Stimulated activated CD4-positive, alpha-beta T cell treated with anti-CD3 and anti-CD28 coated beads, Interleukin-1b, Interleukin-23, amount 100 ng/mL, for 4 hours (primary cell): Measurements from ENCODE around the gene SLC25A11.

Source experiments
- DNase-seq, 2 donors: peaks; one replicate each; pipeline ENCODE4 v3.0.0-alpha.2; 2020; ENCODE audit warnings: low read depth in 2 of 2

The SLC25A11 gene

DNA sequence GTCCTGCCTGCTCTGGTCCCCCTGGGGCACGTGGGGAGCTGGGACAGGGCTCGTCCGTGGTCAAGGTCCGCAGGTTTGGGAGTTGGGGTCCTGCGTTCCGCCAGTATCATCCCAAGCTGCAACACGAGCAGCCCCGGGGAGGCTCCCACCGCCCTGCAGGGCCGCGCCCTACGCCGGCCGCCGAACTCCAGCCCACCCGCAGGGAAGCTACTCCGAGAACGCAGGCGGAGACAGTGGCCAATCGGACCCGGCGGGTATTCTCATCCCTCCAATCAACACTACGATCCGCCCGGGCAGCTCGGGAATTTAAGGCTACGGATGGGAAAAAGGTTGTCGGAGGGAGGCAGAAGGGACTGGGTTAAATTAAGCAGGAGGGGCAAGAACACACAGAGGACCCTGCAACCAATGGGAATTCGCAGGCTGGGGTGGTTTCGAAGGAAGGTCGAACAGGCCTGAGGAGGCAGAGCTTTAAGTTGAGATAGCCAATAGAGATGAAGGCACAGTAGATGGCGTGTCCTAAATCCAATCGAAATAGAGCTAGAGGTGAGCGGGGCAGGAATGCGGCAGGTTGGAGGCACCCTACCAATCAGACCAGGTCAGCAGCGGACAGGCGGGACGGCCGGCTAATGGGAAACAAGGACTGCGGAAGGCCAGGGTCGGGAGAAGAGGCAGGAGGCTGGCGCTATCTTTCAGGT is 27.1 kb upstream of the SLC25A11 start:
- DNase-seq = peak; percentile 80 to 81

DNA sequence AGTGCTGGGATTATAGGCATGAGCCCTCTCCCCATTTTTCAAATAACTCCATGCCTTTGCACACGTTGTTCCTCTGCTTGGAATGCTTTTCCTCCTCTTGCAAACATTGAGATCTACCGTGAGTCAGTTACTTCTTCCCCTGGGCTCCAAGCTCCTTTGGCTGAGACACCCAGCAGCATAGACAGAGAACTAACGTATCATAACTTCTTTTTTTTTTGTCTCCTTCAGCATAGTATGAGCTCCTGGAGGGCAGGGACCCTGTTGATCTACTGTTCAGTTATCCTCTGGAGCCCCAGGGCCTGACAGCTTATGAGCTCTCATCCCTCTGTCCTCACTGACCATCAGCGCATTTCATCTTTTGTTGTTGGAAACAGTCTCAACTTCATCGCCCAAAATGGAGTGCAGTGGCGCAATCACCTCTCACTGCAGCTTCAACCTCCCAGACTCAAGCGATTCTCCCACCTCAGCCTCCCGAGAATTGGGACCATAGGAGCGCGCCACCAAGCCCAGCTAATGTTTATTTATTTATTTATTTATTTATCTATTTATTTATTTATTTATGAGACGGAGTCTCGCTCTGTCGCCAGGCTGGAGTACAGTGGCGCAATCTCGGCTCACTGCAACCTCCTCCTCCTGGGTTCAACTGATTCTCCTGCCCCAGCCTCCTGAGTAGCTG is 25.6 kb upstream of the SLC25A11 start:
- DNase-seq = no peak

DNA sequence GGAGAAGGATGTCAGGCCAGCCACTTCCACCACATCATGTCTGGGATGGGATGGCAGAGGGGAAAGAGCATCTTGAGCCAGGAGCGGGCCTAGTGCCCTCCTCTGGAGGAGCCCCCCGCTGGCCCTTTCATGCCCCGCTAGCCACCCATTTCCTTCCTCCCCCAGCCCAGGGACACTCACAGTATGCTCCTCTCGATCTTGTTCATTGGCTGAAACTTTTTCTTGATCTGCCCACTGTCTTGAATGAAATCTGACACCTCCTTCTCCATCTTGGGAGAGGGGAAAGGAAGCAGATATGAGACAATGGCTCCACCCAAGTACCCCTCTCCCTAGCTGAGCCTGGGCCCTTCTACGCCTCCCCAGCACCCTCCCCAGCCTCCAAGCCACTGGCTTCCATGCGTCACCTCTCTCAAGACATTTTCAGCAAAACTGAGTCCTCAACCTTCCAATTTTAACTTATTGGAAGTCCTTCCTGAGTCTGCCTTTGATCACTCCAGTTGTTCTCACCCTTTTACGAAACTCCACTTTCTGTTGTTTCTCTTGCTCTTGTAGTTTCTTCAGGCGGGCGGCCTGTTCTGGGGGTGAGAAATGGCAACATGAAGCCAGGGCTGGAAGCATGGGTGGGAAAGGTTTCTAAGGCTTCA is 20.6 kb upstream of the SLC25A11 start:
- DNase-seq = no peak

DNA sequence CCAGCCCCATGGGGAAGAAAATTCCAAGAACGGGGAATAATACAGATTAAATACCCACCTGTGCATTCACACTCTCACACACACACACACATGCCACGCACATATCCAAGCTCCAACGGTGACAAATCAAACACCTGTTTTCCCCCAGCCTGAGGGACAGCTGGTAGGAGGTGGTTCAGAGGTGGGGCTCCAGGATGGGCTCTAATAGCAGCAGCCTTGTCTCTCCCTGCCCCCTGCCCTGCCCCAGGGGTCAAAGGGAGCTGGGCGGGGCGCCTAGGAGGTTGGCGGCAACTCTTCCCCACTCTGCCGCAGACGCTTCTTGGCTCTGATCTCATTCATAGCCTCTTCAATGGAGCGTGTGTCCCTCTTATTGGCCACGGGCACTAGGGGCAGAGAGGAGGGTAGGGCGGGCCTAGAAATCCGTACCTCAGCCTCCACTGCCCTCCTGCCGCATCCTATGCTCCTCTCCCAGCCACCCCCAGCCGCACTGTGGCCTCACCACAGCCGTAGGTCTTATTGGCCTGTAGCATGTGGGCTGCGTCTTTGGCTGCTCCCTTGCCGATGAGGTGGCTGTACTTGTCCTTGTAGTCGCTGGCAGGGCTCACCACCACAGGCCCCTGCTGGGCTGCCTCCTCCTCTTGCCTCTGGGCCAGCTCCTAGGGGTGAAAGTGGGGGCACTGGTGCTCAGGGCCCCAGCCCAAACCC is 19.6 kb upstream of the SLC25A11 start:
- no peak for DNase-seq

DNA sequence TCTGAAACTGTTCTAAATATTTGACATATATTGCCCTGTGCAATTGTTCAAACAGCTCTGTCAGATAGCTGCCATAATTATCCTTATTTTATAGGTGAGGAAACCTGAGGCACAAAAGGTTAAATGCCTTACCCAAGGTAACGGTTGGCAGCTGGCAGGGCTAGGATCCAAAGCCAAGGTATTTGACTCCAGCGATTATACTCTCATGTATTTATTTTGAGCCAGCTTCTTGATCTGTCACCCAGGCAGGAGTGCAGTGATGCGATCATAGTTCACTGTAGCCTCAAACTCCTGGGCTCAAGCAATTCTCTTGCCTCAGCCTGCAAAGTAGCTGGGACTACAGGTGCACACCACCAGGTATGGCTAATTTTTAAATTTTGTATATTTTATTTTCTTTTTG is 18.3 kb upstream of the SLC25A11 start:
- no peak for DNase-seq

DNA sequence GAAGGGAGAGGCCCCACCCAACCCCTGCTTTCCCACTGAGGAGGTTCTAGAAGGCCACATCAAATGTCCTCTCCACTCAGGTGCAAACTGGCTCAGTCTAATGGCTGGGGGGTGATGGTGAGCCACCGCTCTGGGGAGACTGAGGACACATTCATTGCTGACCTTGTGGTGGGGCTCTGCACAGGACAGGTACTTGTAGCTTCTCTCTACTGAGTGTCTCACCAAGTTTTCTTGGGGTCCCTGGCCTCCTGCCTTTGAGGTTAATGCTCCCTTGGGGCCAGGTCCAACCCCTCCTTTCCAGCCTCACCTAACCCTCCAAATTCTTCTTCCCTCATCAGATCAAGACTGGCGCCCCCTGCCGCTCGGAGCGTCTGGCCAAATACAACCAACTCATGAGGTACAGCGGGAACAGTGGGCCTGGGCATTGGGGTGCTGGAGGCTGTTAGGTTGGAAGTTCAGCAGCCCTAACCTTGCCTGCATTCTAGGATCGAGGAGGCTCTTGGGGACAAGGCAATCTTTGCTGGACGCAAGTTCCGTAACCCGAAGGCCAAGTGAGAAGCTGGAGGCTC is 16.7 kb upstream of the SLC25A11 start:
- DNase-seq = no peak

DNA sequence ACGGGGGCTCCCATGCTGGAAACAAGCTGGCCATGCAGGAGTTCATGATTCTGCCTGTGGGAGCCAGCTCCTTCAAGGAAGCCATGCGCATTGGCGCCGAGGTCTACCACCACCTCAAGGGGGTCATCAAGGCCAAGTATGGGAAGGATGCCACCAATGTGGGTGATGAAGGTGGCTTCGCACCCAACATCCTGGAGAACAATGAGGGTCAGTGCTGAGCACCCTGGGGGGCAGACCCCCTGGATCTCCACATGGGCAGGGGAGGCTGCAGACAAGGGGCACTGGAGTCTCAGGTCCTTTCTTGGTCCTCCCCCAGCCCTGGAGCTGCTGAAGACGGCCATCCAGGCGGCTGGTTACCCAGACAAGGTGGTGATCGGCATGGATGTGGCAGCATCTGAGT is 15.2 kb upstream of the SLC25A11 start:
- DNase-seq = no peak

DNA sequence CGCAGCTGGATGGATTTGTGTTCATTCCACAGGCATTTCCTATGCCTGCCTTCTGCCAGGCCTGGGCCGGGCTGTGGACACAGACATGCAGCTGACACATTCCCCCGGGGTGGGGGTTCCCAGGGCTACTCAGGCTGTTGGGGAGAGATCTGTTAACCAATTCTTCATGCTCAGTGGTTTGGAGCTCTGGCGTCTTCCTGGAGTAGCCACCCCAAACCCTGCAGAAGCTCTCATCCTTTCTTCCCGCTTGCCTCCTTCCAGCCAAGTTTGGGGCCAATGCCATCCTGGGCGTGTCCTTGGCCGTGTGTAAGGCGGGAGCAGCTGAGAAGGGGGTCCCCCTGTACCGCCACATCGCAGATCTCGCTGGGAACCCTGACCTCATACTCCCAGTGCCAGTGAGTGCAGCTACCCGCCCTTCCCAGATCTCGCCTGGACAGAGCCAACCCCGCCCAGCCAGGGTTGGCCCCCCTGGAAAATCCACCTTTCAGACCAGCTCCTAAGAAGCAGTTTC is 13.7 kb upstream of the SLC25A11 start:
- no peak for DNase-seq

GRCh38 chr17:4951486-4951885 is 11.6 kb upstream of the SLC25A11 start:
- no peak for DNase-seq

GRCh38 chr17:4950746-4951204 is 10.9 kb upstream of the SLC25A11 start, which contains the start of gene ENO3:
ENO3 (plus strand) TSS chr17:4951119; CDS start chr17:4951830, 711 bp downstream.
- no peak for DNase-seq

GRCh38 chr17:4950075-4950745 is 10.4 kb upstream of the SLC25A11 start:
- peak in 1 of 2 donors; percentile 44 for DNase-seq

DNA sequence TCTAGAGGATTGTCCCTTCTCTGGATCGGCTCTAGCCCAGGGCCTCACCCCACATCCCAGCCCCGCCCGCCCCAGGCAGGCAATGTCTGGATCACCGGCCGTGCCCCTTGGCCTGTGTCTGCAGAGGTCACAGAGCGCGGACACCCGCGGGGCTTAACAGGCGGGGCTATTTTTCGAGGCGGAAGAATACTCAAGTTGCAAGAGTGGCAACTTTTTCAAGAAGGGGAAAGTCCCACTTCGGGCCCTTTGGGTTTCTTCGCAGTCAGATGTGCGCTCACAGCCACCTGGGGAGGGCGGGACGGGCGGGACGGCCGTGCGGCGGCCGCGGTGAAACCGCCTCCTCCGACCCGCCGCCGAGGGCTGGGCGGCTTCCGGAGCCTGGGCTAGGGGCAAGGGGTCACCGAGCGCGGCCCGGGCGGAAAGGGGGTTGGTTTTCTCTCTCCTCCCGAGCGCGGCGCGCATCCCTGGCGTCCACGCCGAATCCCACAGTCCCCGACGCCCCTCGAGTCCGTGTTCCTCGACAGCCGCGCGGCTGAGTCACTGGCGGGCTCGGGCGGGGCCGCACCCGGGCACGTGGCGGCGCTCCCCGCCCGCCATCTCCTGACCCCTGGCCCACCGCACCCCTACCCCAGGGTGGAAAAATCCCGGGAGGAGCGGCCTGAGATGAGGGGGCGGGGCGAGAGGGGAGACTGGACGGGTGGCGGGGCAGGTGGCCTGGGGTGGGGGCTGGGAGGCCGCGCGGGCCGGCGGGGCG is 9.7 kb upstream of the SLC25A11 start:
- peak; percentile 69 to 73 for DNase-seq

- DNase-seq = peak in 1 of 2 donors; percentile 67
Measured at GRCh38 chr17:4948931-4949320, 9.1 kb upstream of the SLC25A11 start.

DNA sequence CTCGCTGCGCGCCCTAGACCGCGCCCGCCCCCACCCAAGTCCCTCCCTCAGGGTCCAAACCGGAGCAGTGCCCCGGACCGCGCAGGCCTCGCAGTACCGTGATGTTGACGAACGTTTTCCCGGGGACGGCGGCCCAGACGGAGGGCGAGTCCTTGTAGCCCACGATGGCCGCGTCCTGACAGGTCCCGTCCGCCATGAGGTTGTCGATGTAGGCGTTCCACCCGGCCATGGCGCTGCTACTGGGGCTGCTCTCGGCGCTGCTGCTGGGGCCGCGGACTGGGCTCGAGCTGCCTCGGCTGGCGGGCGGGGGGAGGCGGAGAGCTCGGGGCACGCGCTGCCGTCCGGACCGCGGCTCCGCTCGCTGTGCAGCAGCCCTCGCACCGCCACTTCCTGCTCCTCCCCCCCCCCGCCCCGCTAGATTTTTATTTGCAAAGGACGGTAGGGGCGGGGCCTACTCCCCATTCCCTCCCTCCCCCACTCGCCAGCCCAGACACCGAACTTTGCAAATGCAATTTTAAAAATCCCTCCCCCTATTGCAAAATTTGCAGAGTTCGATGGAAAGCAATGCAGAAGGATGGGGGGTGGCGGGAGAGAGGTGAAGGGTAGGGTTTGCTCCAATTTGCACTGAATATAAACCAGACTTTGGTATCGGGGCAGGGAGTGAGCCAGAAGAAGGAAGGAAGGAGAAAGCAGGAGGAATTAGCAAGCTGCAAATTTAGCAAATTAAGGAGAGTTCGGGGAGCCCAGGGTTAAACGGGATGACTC is 8.5 kb upstream of the SLC25A11 start, which contains the start of gene PFN1:
TSS of gene PFN1 (minus strand) at position 365 of the 765 bp plus-strand sequence. CDS start at position 229, 136 bp downstream.
- DNase-seq = peak; percentile 87 to 88

- DNase-seq = peak; percentile 47 to 60
Measured at GRCh38 chr17:4947411-4948165, 7.7 kb upstream of the SLC25A11 start.

- DNase-seq = no peak
Measured at GRCh38 chr17:4947010-4947410, 7.2 kb upstream of the SLC25A11 start.

DNA sequence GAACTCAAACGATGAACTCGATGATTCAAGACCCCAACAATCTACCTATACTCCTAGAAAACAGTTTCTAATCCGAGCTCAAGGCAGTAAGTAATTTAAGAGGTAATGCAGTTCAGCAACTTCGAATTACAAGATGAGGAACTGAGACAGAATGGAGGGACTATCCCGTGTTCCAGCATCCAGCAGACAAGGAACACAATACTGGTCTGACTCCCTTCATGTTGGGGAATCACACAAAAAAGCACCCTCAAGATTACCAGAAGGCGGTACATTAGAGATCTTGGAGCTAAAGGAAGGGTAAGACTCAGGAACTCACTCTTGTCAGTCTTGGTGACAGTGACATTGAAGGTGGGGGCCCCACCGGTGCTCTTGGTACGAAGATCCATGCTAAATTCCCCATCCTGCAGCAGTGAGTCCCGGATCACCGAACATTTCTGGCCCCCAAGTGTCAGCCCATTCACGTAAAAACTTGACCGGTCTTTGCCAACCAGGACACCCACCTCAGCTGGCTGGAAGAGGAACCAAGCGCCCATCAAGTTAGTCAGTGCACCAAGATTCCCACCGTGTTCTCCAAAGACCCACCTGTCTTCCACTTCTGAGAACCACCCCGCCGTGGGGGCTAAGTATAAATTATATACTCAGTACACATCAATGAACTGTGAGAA is 6.6 kb upstream of the SLC25A11 start:
- no peak for DNase-seq

- no peak for DNase-seq
Measured at GRCh38 chr17:4945944-4946280, 6.1 kb upstream of the SLC25A11 start.
